SH-SY5Y (cell line): ENCODE data around the gene NDRG2.

Experiments
- GATA2 ChIP-seq: IDR thresholded peaks from 2 replicates; pipeline ENCODE4 v1.6.1; 2011; ENCODE audit warnings: mild to moderate bottlenecking, low read depth, low read length
- GATA3 ChIP-seq: IDR thresholded peaks from 2 replicates; pipeline ENCODE4 v1.6.1; 2011; ENCODE audit warnings: low read depth, mild to moderate bottlenecking, low read length, moderate library complexity

DNA sequence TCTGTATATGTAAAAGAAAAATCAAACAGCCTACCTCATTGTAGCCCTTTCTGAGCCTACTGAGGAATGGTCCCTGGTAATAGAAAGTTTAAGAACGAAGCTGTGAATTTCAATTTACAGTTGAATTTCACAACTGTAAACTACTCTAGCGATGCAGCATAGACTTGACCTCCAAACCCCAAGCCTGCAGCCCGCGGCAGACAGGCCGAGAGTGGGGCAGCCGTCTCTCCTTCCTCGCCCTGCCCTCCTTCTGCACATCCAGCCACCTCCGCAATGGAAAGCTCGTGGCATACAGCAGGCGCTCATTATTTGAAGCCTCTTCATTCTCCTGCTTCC lies 54.2 kb downstream of the NDRG2 start:
- TF ChIP-seq GATA3: no peak
- no peak for TF ChIP-seq GATA2
